Adrenal gland (tissue), 12 donors: ENCODE data around the gene RASGEF1C. TPM values are rescaled to one million over a fixed set of nuclear protein-coding genes. Genes with fewer than 3 reads are reported as not detected.
A peak's percentile ranks its signal among the peaks of the same experiment; 100 is the strongest.

Source experiments
- DNase-seq, 7 donors: peaks; one replicate each; pipeline ENCODE4 v3.0.0-alpha.2; 2019 to 2020
- H3K27ac ChIP-seq, 5 donors: fragments of 200-600 bp; sonication (generic) in 4 of 5; 1 replicate in 3 of 5; 2 replicates in 2 of 5; pipeline versions ENCODE4 v1.5.1 to v1.8.0; 2016 to 2020; ENCODE audit warnings: mild to moderate bottlenecking in 1 of 5
- H3K27me3 ChIP-seq: fragments of 200-600 bp; 2 replicates; pipeline ENCODE4 v1.8.0; 2021
- H3K36me3 ChIP-seq, 2 donors: fragments of 200-600 bp; replicated peaks in 1 of 2; 1 replicate in 1 of 2; 2 replicates in 1 of 2; pipeline versions ENCODE4 v1.5.1 to v1.8.0; 2018 to 2022
- H3K4me1 ChIP-seq, 2 donors: fragments of 200-600 bp; replicated peaks in 1 of 2; 1 replicate in 1 of 2; 2 replicates in 1 of 2; pipeline versions ENCODE4 v1.5.1 to v1.8.0; 2018 to 2021
- H3K4me3 ChIP-seq, 4 donors: fragments of 200-600 bp; sonication (generic) in 3 of 4; one replicate each; pipeline ENCODE4 v1.5.1; 2016 to 2018
- H3K9me3 ChIP-seq, 3 donors: fragments of 200-600 bp; sonication (generic) in 1 of 3; replicated peaks in 1 of 3; 1 replicate in 2 of 3; 2 replicates in 1 of 3; pipeline versions ENCODE4 v1.5.1 to v1.8.0; 2016 to 2021
- POLR2A ChIP-seq, 2 donors: fragments of 450-650 bp; IDR thresholded peaks; one replicate each; pipeline ENCODE4 v1.6.1; 2017; ENCODE audit warnings: antibody characterized with exemption in 2 of 2, mild to moderate bottlenecking in 2 of 2, moderate library complexity in 1 of 2
- WGBS, 4 donors: extraction: QIAGEN DNeasy Blood & Tissue Kit in 2 of 4; methylation state at CpG; one replicate each; pipeline versions ENCODE4 v1.1.5 to v1.1.7; 2013 to 2017; 5-methylcytosine and 5-hydroxymethylcytosine counted together
- intact Hi-C, 2 donors: fragments of 100-400 bp; cut with DNase I; formaldehyde crosslinking; loops; one replicate each; pipeline versions ENCODE4 v1.14.1 to v1.15.0; 2022 to 2023
- polyA plus RNA-seq, 3 donors: library from polyadenylated mRNA; stranded (reverse); fragments of 200-250 nt in 2 of 3; fragments of 350-450 nt in 1 of 3; fragmentation: Illumina TruSeq in 1 of 3; extraction: RNeasy Lipid Tissue Mini Kit (QIAGEN cat#74804) in 1 of 3; gene quantifications; one replicate each; pipeline ENCODE4 v1.2.3, GENCODE V29; 2013 to 2014
- total RNA-seq, 9 donors: library from RNA; depleted of rRNA in 4 of 9; stranded (reverse); fragments of >200 nt in 4 of 9; fragments of 120-200 nt in 1 of 9; fragmentation: NEBNext Ultra II Directional in 1 of 9; extraction: Animal tissue kit (Norgen Biotek cat#: 25700) in 1 of 9; gene quantifications; one replicate each; pipeline versions ENCODE4 v1.1.0 to v1.2.4, GENCODE V29; 2013 to 2023
- TF ChIP-seq, protein P1 (sequence below), 6 experiments: fragments of 450-650 bp in 4 of 6; fragments of 200-600 bp in 2 of 6; sonication (generic) in 1 of 6; IDR thresholded peaks; 1 replicate in 5 of 6; 2 replicates in 1 of 6; pipeline versions ENCODE4 v1.5.1 to v1.8.0; 2016 to 2021; ENCODE audit warnings: antibody characterized with exemption in 6 of 6, mild to moderate bottlenecking in 2 of 6, moderate library complexity in 1 of 6
- donor health status: healthy with polysubstance abuse.
- donor health status: Bipolar disorder and iron deficiency.
- donor health status: DM: yes; HTN: yes; CAD: no.
- donor health status: DM: no; HTN: no; CAD: no.
- donor health status: DM: no; HTN: no; CAD: no.
- donor health status: DM: yes; HTN: yes; CAD: no.

The RASGEF1C gene
- total and polyA plus RNA-seq, 12 donors = 0.15 to 1.9 (median 0.74) TPM; not detected in 6

DNA sequence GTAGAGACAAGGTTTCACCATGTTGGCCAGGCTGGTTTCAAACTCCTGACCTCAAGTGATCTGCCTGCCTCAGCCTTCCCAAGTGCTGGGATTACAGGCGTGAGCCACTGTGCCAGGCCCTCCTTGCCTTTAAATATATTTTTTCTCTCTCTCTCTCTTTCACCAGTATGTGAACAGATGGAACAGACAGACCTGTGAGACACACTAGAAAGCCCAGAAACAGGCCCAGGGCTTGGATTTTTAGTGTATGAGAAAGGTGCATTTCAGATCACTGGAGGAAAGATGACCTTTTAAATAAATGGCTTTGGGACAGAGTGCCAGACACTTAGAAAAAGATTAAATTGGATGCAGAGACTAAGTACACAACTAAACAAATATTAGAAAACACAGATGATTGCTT is 3.1 kb downstream of the RASGEF1C start:
- 68 to 100% (median 84%) methylated on average over 1 of the region's 1 CpG for WGBS, 4 donors
- no peak for TF ChIP-seq POLR2A (IDR thresholded peaks at IDR 0.05)
- TF ChIP-seq, protein P1, sequence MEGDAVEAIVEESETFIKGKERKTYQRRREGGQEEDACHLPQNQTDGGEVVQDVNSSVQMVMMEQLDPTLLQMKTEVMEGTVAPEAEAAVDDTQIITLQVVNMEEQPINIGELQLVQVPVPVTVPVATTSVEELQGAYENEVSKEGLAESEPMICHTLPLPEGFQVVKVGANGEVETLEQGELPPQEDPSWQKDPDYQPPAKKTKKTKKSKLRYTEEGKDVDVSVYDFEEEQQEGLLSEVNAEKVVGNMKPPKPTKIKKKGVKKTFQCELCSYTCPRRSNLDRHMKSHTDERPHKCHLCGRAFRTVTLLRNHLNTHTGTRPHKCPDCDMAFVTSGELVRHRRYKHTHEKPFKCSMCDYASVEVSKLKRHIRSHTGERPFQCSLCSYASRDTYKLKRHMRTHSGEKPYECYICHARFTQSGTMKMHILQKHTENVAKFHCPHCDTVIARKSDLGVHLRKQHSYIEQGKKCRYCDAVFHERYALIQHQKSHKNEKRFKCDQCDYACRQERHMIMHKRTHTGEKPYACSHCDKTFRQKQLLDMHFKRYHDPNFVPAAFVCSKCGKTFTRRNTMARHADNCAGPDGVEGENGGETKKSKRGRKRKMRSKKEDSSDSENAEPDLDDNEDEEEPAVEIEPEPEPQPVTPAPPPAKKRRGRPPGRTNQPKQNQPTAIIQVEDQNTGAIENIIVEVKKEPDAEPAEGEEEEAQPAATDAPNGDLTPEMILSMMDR (IDR thresholded peaks at IDR 0.05) = no peak
- intact Hi-C loops = no loop called here

DNA sequence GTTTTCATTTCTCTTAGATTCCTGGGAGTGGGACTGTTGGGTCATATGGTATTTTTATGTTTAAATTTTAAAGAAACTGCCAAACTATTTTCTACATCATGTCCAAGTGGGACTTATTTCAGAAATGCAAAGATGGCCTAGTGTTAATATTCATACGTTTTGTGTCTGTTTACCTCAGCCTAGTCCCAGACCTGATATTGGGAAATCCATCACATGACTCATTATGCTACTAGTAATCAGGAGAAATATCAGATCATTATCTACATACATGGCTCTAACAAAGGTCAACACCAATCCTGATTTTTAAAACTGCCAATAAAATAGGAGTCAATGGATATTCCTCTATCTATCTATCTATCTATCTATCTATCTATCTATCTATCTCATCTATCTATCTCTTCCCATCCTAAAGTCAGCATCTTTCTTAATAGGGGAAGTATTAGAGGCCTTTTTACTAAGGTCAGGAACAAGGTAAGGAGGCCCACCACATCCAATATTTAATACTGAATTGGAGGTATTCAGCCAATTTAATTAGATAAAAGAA is 4.7 kb downstream of the RASGEF1C start:
- no peak for TF ChIP-seq POLR2A (IDR thresholded peaks at IDR 0.05)
- TF ChIP-seq, protein P1 (IDR thresholded peaks at IDR 0.05) = no peak
- intact Hi-C loops = no loop called here

More for the DNA sequence above, 3.1 kb downstream of the RASGEF1C start:
- Histone ChIP-seq H3K9me3 (no peaks in the 10 kb centered on the region), H3K27ac (no peak overlapping the region), H3K4me3 (no peak overlapping the region), H3K36me3 (no peaks in the 10 kb centered on the region), H3K4me1 (peaks cover 0 to 4% of the 10 kb centered on the region in 2 donors), H3K27me3 (peaks cover 7% of the 10 kb centered on the region)
- DNase-seq = peak in 1 of 7 donors; percentile 1

DNA sequence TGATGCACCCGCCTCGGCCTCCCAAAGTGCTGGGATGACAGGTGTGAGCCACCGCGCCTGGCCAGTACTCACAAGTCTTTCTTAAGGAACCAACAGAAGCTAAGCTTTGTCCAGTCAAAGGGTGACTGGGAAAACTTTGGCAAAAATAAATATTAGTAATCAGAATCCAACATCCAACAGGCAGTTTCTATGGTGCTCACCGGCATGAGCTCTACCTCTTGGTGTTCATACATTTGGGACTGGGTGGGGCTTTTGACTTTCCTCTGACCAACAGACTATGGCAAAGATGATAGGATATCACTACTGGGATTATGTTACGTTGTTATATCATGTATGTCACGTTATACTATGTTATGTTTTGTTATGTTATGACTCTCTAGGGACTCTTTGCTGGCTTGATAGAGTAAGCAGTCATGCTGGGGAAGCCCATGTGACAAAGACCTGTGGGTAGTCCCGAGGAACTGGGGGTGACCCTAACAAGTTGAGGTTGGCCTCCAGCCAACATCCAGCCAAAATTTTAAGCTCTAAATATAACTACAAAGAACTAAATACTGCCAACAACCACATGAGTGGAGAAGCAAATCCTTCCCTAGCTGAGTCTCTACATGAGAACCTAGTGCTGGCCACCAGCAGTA is 6.0 kb downstream of the RASGEF1C start:
- TF ChIP-seq POLR2A (IDR thresholded peaks at IDR 0.05) = no peak
- TF ChIP-seq, protein P1 (IDR thresholded peaks at IDR 0.05) = no peak
- Histone ChIP-seq H3K27ac (no peak overlapping the region), H3K4me1 (no peaks in the 10 kb centered on the region), H3K9me3 (no peaks in the 10 kb centered on the region), H3K36me3 (no peaks in the 10 kb centered on the region), H3K4me3 (no peak overlapping the region), H3K27me3 (peaks cover 7% of the 10 kb centered on the region)
- WGBS, 4 donors = 78 to 86% (median 81%) methylated on average over 8 of the region's 8 CpGs
- DNase-seq = peak in 1 of 7 donors; percentile 6
- intact Hi-C loops = no loop called here

More for the DNA sequence above, 4.7 kb downstream of the RASGEF1C start:
- Histone ChIP-seq H3K36me3 (no peaks in the 10 kb centered on the region), H3K4me3 (no peak overlapping the region), H3K9me3 (no peaks in the 10 kb centered on the region), H3K4me1 (peaks cover 0 to 4% of the 10 kb centered on the region in 2 donors), H3K27me3 (peaks cover 7% of the 10 kb centered on the region), H3K27ac (no peak overlapping the region)
- whole genome bisulfite sequencing, 4 donors = 29 to 68% (median 49%) methylated on average over 1 of the region's 1 CpG
- DNase-seq = no peak

DNA sequence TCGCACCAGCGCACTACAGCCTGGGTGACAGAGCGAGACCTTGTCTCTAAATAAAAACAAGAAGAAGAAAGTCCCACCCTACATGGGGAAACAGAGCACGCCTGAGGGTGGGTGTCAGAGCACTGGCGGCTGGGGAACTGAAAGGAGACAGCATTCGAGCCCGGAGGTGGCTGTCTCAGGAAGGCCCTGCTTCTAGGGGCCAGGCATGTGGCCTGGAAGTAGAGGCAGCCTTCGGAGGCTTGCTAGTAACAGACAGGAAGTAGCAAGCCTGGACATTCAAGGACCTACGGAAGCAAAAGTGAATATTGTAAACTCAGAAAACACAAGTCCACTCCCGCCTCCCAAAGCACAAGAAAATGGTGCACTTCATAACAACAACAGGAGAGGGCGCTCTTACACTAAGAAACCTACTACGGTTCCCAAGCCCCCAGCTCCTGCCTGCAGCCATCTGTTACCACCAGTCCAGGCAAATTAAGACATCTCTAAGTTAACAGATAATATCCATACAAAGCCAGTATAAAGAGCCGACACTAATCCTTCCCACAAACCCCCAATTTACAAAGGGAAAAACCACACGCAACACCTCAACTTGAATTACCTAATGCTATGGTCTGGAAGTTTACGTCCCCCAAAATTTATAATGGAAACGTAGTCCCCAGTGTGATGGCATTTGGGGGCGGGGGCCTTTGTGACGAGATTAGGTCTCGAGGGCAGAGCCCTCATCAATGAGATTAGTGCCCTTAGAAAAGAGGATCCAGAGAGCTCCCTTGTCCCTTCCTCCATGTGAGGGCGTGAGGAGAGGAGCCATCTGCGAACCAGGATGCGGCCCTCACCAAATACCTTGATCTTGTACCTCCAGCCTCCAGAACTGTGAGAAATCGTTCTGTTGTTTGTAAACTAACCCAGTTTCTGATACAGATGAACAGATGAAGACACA is 7.7 kb downstream of the RASGEF1C start:
- Histone ChIP-seq H3K9me3 (no peaks in the 10 kb centered on the region), H3K4me1 (no peaks in the 10 kb centered on the region), H3K27ac (no peak overlapping the region), H3K27me3 (no peaks in the 10 kb centered on the region), H3K36me3 (no peaks in the 10 kb centered on the region), H3K4me3 (no peak overlapping the region)
- TF ChIP-seq, protein P1 (IDR thresholded peaks at IDR 0.05) = peak in 3 of 6 experiments; percentile 19 to 28 (median 22)
- TF ChIP-seq POLR2A (IDR thresholded peaks at IDR 0.05) = no peak
- DNase-seq = peak in 2 of 7 donors; percentile 16 to 43
- intact Hi-C loops = no loop called here
- WGBS, 4 donors = 79 to 83% (median 82%) methylated on average over 23 of the region's 23 CpGs
